HepG2 (cell line): Measurements from ENCODE around the gene ZNF132.

Experiments
- HCFC1 ChIP-seq: fragments of 150-350 bp; IDR thresholded peaks from 2 replicates; pipeline ENCODE4 v1.6.1; 2014; ENCODE audit warnings: low read depth, low read length
- MYC ChIP-seq: sonication (generic); formaldehyde crosslinking; IDR thresholded peaks from 2 replicates; pipeline ENCODE4 v1.9.0; 2021; ENCODE audit warnings: missing genetic modification reagents, borderline replicate concordance
- ZBTB7A ChIP-seq: sonication (generic); formaldehyde crosslinking; IDR thresholded peaks from 2 replicates; pipeline ENCODE4 v1.8.0; 2022; ENCODE audit warnings: mild to moderate bottlenecking, missing genetic modification reagents
- TF ChIP-seq, protein P1 (sequence below): sonication (generic); formaldehyde crosslinking; IDR thresholded peaks from 2 replicates; pipeline ENCODE4 v1.5.0; 2020; ENCODE audit warnings: mild to moderate bottlenecking, missing genetic modification reagents, moderate library complexity
- TF ChIP-seq, protein P2 (sequence below): sonication (generic); formaldehyde crosslinking; IDR thresholded peaks from 2 replicates; pipeline ENCODE4 v1.4.0; 2020; ENCODE audit warnings: missing genetic modification reagents

DNA sequence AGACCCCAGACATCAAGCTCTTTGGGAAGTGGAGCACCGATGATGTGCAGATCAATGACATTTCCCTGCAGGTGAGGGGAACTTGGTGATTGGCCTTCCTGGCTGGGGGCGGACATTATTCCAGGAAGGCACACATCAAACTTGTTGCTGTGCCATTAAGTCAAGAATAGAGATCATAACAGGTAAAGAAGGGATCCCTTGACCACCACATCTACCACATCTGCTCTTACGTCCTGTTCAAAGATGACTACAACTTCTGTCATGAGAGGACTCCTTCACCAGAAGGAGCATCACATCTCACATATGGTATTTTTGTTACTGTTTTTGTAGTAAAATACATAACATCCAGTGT is 51.8 kb downstream of the ZNF132 start:
- TF ChIP-seq, protein P1, sequence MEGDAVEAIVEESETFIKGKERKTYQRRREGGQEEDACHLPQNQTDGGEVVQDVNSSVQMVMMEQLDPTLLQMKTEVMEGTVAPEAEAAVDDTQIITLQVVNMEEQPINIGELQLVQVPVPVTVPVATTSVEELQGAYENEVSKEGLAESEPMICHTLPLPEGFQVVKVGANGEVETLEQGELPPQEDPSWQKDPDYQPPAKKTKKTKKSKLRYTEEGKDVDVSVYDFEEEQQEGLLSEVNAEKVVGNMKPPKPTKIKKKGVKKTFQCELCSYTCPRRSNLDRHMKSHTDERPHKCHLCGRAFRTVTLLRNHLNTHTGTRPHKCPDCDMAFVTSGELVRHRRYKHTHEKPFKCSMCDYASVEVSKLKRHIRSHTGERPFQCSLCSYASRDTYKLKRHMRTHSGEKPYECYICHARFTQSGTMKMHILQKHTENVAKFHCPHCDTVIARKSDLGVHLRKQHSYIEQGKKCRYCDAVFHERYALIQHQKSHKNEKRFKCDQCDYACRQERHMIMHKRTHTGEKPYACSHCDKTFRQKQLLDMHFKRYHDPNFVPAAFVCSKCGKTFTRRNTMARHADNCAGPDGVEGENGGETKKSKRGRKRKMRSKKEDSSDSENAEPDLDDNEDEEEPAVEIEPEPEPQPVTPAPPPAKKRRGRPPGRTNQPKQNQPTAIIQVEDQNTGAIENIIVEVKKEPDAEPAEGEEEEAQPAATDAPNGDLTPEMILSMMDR (CRISPR knock-in tag), result no peak
- no peak for TF ChIP-seq ZBTB7A
- TF ChIP-seq, protein P2, sequence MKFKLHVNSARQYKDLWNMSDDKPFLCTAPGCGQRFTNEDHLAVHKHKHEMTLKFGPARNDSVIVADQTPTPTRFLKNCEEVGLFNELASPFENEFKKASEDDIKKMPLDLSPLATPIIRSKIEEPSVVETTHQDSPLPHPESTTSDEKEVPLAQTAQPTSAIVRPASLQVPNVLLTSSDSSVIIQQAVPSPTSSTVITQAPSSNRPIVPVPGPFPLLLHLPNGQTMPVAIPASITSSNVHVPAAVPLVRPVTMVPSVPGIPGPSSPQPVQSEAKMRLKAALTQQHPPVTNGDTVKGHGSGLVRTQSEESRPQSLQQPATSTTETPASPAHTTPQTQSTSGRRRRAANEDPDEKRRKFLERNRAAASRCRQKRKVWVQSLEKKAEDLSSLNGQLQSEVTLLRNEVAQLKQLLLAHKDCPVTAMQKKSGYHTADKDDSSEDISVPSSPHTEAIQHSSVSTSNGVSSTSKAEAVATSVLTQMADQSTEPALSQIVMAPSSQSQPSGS (CRISPR knock-in tag), result no peak
- TF ChIP-seq HCFC1, result no peak
- TF ChIP-seq MYC (CRISPR knock-in tag), result no peak
